Activated CD4-positive, alpha-beta T cell treated with anti-CD3 and anti-CD28 coated beads, Interleukin-10, Interleukin-2, amounts not matched to agents 100 ng/mL and 50 ng/mL, durations not matched to agents 16 hours and 8 hours (primary cell): ENCODE measurements around the gene STX3.
"Not testable (repeated sequence)": the region's sequence is repeated elsewhere in the genome, so short reads cannot be mapped to it uniquely, and the experiment has no call there.

Source experiments
- DNase-seq: peaks from one replicate; pipeline ENCODE4 v3.0.0-alpha.2; 2020

STX3 gene

GRCh38 chr11:59794417-59794816 lies 39.2 kb downstream of the STX3 start:
- no peak for DNase-seq

DNA sequence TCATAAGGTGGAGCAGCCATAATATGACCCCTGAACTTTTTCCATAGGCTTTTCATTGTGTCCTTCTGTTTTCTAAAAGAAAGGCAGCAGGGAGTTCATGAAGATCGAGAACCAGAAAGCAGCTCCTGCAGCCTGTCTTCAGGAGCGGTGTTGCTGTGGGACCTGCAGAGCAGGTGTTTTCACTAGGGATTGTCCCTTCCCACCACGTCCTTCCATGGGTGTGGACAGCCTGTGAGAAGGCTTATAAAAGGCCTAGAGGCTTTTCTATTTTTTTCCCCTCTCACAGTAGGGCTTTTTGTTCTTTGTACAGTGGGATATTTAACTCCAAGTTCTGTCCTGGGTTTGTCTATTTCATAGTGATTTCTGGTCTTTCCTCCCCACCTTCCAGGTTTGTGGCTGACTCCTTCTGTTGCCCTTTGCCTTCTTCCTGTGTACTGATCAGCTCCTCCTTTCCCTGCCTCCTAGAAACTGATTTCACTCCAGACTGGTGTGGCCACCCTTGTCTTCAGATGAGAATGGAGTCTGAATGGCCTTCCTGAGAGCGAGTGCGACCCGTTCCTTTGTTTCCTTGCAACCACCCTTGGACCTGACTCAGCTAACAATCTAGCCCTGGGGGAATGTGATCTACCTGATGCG lies 45.3 kb downstream of the STX3 start:
- no peak for DNase-seq

DNA sequence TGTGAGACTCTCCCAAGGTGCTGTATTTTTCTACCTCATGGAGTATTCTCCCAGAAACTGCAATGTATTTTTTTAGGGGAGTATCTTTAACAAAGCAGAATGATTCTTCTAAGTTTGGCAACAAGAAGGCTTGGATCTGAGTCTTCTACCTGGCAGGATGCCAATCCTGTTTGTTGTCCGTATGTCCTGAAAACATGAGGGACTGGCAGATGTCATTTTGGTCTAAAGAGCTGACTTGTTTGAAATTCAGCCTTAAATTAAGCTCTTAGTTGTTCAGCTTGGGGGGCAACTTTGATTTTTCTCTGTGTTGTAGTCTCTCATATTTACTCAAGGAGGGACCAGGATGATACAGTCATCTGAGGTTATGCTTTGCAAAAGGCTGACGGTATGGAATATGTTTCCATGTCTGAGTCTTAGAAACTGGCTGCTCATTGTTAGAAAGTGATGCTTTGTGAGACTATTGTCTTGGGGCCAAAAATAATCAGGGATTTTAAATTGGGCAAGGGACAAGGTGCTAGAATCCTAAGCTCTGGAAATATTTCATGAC lies 46.1 kb downstream of the STX3 start:
- DNase-seq = no peak

DNA sequence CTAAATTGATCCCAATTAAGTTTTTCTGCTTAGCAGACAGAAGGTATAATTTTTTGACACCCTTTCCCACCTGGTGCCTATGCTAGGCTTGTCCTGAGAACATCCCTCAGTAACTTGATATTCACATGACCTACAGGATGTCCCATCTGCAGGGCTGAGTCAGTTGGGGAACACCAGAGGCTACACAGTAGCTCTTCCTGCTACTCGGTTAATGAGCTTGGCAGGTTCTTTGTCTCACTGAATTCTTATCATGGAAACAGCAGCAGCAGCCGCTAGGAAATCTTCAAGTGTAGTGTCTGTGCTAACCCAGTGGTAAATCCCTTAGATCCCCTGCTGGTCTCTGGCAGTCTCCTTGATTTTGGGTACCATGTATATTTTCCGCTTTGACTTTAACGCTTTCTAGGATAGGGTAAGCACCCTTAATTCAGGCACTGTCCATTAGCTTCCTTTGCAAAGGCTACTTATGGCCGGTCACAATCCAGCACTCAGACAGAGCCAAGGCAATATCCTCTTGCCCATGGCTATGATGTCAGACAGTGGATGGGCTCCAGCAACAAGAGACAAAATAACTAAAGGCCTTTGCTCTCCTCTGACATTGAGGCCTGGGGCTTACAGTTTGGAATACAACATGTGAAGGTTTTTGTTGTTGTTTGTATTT lies 46.9 kb downstream of the STX3 start:
- no peak for DNase-seq

DNA sequence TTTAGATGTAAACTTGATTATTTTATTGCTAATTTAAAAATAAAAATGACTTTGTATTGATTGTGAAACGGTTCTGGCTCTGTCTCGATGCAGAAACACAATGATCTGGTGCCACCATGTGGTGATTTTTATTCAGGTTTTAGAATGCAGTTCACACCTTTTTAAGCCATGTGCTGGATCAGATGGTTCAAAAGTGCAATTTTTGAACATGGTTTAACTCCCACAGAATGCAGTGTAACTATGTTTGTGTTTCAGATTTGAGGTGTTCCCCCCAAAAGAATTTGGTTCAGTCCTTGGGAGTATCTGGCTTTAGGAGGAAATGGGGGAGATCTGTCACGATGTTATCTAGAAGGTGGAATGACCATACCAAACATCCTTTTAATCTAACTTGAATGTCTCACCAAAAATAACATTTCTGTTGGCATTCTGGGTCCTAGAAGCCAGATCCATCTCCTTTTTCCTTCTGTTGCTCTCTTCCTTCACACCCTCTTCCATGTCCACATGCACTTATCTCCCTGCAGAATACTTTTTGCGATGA lies 47.5 kb downstream of the STX3 start:
- DNase-seq = peak; percentile 73

GRCh38 chr11:59804061-59804460 lies 48.9 kb downstream of the STX3 start:
- no peak for DNase-seq

DNA sequence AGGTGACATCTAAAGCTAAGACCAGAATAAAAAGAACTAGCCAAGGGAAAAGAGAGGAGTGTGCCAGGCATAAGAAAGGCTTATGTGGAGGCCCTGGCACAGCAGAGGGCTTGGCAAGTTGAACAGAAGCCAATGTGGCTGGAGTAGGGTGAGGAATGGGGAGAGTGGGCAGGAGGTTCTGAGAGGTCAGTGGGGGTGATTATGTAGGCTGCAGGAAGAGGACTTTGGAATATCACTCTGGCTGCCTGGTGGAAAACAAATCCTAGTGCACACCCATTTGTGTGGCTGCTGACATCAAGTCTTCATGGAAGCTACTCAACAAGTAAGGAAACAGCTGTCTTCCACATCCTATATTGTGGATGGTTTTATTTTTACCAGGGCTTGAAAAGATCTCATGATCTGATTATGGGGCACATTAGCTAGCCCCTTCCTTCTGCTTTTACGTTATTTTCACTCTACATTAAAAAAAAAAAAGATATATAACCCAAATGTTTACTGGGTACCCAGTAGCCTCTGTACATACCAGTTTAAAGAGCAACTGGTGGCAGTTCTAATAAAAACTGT lies 52.0 kb downstream of the STX3 start:
- no peak for DNase-seq

- DNase-seq = peak; percentile 93
Observed at GRCh38 chr11:59810189-59810910, 55.2 kb downstream of the STX3 start, which contains the start of gene MRPL16. MRPL16 (minus strand) TSS chr11:59810778; CDS start chr11:59810658, 120 bp downstream.

DNA sequence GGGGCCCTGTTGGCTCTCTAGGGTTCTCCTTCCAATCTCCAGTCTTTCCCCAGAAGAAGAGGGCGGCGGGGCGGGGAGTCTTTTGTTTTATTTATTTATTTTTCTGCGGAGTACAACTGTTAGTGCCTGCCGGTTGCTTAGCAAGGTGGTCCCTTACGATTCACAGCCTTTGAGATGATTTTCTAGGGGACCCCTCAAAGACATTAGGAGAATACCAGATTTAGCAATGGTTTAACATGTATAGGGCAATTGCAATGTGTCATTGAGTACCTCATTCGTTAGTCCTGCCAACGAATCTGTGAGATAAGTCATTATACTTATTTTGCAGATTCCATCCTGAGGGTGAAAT lies 55.7 kb downstream of the STX3 start:
- no peak for DNase-seq

DNA sequence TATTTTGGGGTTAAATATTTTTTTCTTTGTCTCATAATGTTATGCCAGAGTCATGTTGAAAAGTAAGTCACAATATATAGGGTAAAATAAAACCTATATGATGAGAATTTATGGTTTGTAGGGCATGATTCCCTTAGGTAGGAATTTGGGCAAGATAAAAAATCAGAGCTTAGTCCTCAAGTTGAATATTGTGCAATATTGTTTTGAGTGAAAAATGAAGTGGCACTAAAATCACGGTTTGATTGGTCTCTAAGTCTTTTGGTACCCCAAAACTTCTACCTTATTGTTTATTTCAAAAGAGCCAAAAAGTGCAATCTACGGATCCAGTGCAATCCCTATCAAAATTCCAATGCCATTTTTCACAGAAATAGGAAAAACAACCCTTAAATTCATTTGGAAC lies 57.0 kb downstream of the STX3 start:
- DNase-seq = no peak

GRCh38 chr11:59813364-59813763 lies 58.2 kb downstream of the STX3 start:
- no peak for DNase-seq

GRCh38 chr11:59814021-59814420 lies 58.8 kb downstream of the STX3 start:
- no peak for DNase-seq

DNA sequence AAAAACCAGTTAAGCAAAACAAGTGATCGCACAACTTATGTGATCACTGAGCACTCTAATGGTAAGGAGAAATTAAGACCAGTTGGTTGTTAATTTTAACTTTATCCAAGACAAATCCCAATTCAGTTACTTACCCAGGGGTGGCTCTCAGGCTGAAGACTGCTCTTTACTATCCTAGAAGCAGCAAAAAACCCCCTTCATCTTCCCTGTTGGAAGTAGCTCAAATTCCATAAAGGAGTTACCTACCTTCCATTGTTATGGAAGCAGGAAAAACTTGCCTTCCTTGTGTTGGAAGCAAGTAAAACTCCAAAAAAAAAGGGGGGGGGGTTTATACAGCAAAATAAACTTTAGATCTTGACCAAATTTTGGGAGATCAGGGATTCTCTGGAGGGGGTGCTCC lies 60.6 kb downstream of the STX3 start:
- no peak for DNase-seq

- DNase-seq = not testable (repeated sequence)
Observed at GRCh38 chr11:59816434-59816833, 61.3 kb downstream of the STX3 start.

GRCh38 chr11:59818572-59818971 lies 63.4 kb downstream of the STX3 start:
- DNase-seq = no peak

GRCh38 chr11:59822989-59823566 lies 67.9 kb downstream of the STX3 start:
- DNase-seq = peak; percentile 64

- DNase-seq = no peak
Observed at GRCh38 chr11:59829358-59829757, 74.2 kb downstream of the STX3 start.

- no peak for DNase-seq
Observed at GRCh38 chr11:59833602-59834001, 78.4 kb downstream of the STX3 start.

DNA sequence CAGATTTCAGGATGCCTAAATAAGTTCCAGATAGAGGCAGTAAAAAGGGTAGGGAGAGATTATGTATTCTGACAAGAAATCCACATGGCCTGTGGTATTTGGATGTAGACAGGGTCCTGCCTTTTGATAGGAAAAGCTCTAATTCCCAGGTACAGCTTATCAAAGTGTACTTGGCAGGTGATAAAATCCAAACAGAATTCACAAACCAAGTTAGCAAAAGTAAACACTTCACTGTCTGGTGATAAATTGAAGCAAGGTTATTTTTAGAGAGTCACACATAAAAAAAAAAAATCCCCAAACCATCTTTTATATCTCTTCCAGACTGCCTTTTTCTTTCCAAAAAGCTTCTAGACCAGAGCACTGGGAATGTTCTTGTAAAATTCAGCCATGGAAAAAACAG lies 84.4 kb downstream of the STX3 start:
- no peak for DNase-seq

DNA sequence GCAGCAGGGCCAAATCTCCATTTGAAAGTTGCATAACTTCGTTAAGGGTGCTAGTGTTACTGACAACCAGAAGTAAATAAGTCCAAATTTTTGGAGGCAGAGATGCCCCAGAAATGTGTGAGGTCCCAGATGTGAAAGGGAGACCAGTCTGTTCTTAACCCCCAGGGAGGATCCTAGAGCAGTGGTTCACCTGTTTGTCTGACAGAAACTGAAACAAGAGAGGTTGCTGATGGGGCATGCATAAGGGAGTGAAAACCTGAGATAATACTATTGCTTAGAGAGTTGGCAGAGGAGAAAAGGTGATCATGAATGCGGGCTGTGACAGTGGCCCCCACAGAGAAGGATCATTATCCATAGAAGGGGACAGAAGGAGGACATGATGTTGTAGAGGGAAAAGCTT lies 86.3 kb downstream of the STX3 start:
- no peak for DNase-seq

- no peak for DNase-seq
Observed at GRCh38 chr11:59842316-59842715, 87.1 kb downstream of the STX3 start.

- no peak for DNase-seq
Observed at GRCh38 chr11:59845399-59845798, 90.2 kb downstream of the STX3 start, which contains the start of gene CBLIF. CBLIF (minus strand) TSS chr11:59845499; CDS start chr11:59845453, 46 bp downstream.

DNA sequence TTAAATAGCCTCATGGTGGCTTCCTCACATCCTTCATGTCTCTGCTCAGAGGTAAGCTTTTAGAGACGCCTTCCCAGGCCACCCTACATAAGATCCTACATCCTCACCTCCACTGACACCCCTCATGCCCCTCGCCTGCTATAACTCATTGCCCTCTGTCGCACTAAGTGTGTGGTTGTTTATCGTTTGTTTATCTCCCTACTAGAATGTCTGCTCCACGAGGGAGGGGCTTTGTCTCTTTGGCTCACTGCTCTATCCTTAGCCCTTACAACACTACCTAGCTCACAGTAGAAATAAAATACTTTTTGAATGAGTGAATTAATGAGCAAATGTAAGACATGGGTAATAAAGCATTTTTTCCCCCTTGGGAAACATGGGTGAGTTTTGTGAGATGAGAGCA lies 91.4 kb downstream of the STX3 start:
- no peak for DNase-seq
